ENCODE measurements around the gene CACNG4. TPM values are rescaled to one million over a fixed set of nuclear protein-coding genes. Genes with fewer than 3 reads are reported as not detected.
"Not testable (repeated sequence)": the region's sequence is repeated elsewhere in the genome, so short reads cannot be mapped to it uniquely, and the experiment has no call there.

CACNG4 gene
- total RNA-seq, 4 donors from 2014 or later: 0.21 to 3.9 (median 0.26) TPM; not detected in 1

DNA sequence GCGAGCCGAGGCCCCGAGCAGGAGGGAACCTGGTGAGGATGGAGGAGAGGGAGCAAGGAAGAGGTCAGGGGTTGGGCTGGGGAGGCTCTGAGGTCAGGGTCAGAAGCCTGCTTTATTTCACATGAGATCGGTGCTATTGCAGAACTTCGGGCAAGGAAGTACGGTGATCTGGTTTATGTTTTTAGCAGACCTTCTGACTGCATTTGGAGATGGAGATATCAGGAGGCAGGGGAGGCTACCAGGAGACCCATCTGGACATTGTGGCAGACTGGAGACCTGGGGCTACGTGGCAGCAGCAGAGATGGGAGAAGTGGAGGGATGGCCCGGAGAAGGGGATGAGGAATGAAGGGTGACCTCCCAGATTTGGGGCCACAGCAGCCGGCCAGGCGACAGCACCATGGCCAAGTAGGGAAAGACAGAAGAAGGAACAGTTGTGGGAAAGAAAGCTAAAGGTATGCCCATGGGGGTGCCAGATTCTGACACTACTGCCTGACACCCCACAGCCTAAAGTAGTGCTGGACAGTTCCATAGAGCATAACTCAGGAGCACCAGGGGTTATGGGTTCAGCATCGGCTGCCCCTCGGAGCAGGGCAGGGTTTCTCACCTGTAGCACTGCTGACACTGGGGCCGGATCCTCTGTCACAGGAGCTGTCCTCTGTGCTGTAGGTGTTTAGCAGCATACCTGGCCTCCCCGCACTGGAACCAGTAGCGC is 7.4 kb downstream of the CACNG4 start:
- Histone ChIP-seq H3K9me3 (no peaks in the 10 kb centered on the region), H3K27me3 (no peaks in the 10 kb centered on the region), H3K36me3 (no peaks in the 10 kb centered on the region), H3K4me3 (no peak overlapping the region), H3K4me1 (no peaks in the 10 kb centered on the region), H3K27ac (no peak overlapping the region)
- TF ChIP-seq, protein P1, sequence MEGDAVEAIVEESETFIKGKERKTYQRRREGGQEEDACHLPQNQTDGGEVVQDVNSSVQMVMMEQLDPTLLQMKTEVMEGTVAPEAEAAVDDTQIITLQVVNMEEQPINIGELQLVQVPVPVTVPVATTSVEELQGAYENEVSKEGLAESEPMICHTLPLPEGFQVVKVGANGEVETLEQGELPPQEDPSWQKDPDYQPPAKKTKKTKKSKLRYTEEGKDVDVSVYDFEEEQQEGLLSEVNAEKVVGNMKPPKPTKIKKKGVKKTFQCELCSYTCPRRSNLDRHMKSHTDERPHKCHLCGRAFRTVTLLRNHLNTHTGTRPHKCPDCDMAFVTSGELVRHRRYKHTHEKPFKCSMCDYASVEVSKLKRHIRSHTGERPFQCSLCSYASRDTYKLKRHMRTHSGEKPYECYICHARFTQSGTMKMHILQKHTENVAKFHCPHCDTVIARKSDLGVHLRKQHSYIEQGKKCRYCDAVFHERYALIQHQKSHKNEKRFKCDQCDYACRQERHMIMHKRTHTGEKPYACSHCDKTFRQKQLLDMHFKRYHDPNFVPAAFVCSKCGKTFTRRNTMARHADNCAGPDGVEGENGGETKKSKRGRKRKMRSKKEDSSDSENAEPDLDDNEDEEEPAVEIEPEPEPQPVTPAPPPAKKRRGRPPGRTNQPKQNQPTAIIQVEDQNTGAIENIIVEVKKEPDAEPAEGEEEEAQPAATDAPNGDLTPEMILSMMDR (IDR thresholded peaks at IDR 0.05): no peak
- no peak for TF ChIP-seq POLR2A (IDR thresholded peaks at IDR 0.05)
- intact Hi-C loops (cut with DNase I; ENCODE audit: low total_unique reads): no loop called here
- DNase-seq: no peak

DNA sequence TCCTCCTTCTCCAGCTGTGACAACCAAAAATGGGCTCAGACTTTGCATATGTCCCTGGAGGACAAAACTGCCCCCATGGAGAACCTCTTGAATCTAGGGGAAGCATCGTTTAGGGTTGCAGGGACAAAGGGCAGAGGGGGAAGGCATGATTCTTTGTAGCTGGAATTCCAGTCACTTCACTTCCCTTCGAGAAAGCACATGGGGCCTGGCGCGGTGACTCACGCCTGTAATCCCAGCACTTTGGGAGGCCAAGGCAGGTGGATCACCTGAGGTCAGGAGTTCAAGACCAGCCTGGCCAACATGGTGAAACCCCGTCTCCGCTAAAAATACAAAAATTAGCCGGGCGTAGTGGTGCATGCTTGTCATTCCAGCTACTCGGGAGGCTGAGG is 7.9 kb downstream of the CACNG4 start:
- H3K9me3 ChIP-seq; H3K36me3 ChIP-seq; H3K4me1 ChIP-seq; DNase-seq; H3K27ac ChIP-seq; H3K4me3 ChIP-seq; H3K27me3 ChIP-seq; intact Hi-C loops (cut with DNase I; ENCODE audit: low total_unique reads): not testable (repeated sequence)

DNA sequence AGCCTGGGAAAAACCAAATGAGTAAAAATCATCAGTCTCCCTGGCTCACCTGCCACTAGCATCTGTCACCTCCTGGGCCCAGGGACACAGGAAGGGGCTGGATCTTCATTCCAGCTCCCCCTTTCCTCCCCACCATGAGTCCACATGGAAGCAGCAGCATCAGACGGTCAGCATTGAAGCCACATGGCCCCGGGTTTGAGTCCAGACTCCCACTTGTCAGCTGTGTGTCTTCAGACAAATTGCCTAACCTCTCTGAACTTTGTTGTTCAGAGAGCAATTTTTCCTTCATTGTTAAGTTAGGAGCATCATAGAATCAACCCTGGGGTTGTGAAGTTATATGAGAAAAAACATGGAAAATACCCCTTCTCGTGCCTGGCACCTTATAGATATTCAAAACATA is 10.7 kb downstream of the CACNG4 start:
- TF ChIP-seq POLR2A (IDR thresholded peaks at IDR 0.05): no peak
- TF ChIP-seq, protein P1 (IDR thresholded peaks at IDR 0.05): no peak
- Histone ChIP-seq H3K36me3 (no peaks in the 10 kb centered on the region), H3K27me3 (no peaks in the 10 kb centered on the region), H3K9me3 (no peaks in the 10 kb centered on the region), H3K4me3 (no peak overlapping the region), H3K27ac (no peak overlapping the region), H3K4me1 (no peaks in the 10 kb centered on the region)
- intact Hi-C loops (cut with DNase I; ENCODE audit: low total_unique reads): no loop called here
- no peak for DNase-seq

DNA sequence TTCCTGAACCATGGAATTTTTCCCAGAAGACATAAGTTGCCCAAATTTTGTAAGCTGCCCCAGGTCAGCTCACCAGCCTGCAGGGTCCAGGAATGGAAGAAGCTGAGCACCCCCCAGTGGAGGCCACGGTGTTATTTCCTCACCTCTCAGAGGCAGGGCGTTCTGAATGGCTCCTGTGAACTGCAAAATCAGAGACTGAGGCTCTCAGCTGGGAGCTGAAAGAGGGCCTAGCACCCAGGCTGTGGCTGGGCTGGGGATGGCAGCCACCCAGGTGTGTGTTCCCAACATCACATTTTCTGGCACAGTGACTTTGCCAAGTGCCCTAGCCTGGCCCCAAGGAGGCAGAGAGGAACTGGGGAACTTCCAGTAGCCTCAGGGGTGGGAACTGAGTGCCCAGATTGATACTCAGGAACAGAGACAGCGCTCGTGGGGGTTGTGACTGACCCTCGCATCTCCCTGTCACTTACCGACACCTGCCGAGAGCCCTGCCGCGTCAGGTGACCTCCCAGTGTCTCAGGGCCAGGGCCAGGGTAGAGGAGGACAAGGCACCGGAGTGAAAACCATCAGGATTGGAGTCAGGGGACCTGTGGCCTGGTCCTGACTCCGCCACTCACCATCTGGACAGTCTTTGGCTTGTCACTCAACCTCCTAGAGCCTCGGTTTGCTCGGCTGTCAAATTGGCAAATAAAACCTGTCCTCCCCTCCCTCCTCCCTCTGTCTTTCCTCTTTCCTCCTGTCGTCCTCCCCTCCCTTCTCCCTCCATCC is 11.3 kb downstream of the CACNG4 start:
- intact Hi-C loops (cut with DNase I; ENCODE audit: low total_unique reads): no loop called here
- Histone ChIP-seq H3K27me3 (no peaks in the 10 kb centered on the region), H3K9me3 (no peaks in the 10 kb centered on the region), H3K4me1 (no peaks in the 10 kb centered on the region), H3K4me3 (no peak overlapping the region), H3K27ac (no peak overlapping the region), H3K36me3 (no peaks in the 10 kb centered on the region)
- DNase-seq: no peak
- TF ChIP-seq, protein P1 (IDR thresholded peaks at IDR 0.05): no peak
- no peak for TF ChIP-seq POLR2A (IDR thresholded peaks at IDR 0.05)

DNA sequence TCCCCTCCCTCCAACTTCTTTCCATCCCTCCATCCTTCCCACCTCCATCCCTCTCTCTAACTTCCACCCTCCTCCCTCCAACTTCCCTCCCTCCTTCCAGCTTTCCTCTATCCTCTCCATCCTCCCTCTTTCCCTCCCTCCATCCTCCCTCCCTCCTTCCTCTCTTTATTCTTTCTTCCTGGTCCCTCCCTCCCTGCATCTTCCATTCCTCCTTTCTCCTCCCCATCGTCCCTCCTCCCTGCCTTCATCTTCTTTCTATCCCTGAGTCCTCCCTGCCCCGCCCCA is 11.8 kb downstream of the CACNG4 start:
- Histone ChIP-seq H3K36me3 (no peaks in the 10 kb centered on the region), H3K9me3 (no peaks in the 10 kb centered on the region), H3K27ac (no peak overlapping the region), H3K4me1 (no peaks in the 10 kb centered on the region), H3K4me3 (no peak overlapping the region), H3K27me3 (no peaks in the 10 kb centered on the region)
- intact Hi-C loops (cut with DNase I; ENCODE audit: low total_unique reads): no loop called here
- DNase-seq: no peak
- TF ChIP-seq, protein P1 (IDR thresholded peaks at IDR 0.05): no peak
- no peak for TF ChIP-seq POLR2A (IDR thresholded peaks at IDR 0.05)

All from uterus (tissue), 4 donors.